Measurements from ENCODE around the gene ORMDL1.

ORMDL1 gene, protein sequence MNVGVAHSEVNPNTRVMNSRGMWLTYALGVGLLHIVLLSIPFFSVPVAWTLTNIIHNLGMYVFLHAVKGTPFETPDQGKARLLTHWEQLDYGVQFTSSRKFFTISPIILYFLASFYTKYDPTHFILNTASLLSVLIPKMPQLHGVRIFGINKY

DNA sequence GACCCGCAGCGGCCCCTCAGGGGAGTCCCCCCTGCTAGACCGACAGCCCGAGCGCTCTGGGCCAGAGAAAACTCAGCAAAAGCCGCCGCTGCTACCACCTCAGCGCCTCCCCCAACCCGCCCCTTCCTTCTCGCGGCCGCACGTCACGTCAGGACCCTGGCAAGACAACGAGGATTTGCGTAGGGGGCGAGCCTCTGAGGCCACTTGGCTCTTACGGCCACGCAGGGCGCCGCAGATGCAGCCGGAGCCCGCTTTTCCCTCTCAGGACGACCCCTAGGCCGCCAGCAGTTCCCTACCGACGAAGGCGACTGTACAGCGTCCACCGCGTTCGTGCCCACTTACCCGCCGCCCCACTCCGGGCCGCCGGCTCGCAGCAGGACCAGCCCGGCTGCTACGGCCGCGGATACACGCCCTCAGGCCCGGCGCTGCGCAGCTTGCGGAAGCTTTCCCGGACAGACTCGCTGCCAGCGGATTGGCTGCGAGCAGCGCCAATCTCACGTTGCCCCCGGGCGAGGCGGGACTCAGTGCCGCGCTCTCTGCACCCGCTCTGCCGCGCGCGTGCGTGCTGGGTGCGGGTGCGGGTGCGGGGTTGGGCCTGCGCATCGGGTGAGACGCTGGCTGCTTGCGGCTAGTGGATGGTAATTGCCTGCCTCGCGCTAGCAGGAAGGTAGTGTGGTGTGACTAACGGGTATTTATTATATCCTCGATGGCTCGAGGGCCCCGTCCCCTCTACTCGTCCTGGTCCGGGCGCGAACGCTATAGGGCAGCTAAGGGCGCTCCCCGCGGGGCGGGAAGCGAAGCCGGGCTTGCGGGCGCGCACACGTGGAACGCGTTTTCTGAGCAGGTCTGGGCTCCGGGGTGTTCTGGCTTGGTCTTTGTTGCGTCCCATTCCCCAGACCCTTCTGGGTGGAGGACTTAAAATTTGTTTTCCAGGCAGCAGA lies at the start of gene ORMDL1, which contains the start of gene PMS1:
Gene ORMDL1, minus strand, starts transcription at position 413 of the 941 bp plus-strand sequence. CDS start 1,744 bp downstream, outside the sequence.
Gene PMS1, plus strand, starts transcription at position 524 of the 941 bp plus-strand sequence. CDS start 7,360 bp downstream, outside the sequence.
- DNase-seq: peak; percentile 90

DNA sequence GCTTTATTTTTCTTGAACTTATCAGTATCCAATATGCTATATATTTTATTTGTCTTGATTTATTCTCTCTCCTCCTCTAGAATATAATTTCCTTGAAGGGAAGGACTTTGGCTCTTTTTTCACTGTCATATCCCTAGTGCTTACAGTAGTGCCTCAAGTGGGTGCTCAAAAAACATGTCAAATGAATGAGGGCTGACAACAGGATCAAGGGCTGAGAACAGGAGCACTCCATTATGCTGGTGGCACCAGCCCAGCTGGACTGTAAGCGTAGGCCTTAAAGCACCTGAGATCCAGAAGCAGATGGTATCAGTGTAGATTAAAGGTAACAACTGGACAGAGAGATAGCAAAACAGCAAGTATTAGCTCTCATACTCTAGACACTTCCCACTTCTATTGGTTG lies 46.4 kb upstream of the ORMDL1 start:
- no peak for DNase-seq

DNA sequence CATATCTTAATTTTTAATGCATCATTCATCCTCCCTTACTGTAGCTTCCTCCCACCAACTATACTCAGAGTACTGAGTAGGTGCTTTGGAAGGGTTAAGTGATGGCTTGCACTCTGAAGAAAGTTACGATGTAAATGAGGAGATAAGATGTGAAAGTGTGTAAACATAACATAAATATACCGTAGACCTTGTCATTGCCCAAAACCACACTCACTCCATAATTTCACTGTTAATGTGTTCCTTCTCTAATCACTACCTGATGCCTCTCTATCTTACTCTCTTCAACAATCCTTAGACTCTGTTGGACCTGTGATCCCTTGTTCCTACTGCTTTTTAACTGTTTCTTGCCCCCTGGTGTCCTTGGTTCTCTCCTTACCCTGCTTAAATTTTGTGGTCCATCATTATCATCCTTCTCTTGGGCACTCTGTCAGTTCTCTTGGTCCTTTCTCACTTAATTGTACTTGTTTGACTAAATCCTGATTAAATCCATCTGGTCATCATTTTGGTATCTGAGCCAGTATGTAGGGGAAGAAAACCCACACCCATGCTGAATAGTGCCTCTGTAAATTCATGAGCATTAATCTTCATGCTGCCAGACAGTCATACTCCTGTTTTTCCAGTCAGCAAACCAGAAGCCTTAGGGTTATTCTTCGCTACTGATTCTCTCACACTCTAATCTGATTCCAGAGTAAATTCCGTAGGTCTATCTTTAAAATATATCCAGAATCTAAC lies 45.1 kb upstream of the ORMDL1 start:
- no peak for DNase-seq

DNA sequence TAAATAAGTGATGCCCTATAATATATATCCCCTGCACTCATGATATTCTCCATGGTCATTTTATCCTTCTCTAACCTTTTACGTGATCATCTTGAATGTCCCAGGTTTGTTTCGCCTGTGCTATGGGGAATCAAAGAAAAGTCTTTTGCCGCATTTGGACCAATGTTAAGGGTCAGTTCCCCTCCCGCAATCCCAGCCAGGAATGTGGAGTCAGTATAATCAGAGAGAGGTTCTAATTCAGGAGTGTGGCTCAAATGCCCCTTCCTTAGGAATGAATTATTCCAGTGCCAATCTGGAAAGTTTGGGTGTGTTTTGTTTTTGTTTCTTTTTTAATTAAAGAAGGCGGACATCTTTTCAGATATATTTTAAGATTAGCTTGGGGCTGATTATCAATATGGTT lies 41.9 kb upstream of the ORMDL1 start:
- DNase-seq: no peak

DNA sequence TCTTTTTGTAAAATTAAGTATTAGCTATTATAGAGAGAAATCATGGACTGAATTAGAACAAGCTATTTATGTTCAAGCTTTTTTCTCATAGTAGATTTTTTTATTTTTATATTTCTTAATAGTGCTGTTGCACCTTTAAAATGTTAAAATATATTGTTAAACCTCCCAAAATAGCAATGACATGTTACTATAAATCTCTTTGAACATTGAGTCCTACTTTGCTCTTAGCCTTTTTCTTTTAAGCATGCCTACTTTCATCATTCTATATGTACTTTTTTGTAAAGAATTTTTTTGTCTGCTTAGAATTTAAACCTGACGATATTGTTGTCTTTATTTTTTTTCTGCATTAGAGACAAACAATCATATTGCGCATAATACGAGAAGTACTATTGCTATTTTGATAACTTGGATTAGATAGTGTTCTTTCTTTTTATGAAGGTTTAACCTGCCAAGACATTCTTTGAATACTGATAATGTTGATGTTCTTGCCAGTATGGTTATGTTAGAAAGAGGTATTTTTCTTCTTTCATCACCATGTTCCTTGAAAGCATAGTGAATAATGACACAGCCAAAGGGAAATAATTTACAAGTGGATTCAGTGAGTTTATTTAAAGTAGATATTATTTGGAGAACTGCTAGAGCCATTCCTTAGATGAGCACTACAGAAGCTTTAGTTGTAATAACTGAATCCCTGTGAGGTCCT lies 40.7 kb upstream of the ORMDL1 start:
- no peak for DNase-seq

DNA sequence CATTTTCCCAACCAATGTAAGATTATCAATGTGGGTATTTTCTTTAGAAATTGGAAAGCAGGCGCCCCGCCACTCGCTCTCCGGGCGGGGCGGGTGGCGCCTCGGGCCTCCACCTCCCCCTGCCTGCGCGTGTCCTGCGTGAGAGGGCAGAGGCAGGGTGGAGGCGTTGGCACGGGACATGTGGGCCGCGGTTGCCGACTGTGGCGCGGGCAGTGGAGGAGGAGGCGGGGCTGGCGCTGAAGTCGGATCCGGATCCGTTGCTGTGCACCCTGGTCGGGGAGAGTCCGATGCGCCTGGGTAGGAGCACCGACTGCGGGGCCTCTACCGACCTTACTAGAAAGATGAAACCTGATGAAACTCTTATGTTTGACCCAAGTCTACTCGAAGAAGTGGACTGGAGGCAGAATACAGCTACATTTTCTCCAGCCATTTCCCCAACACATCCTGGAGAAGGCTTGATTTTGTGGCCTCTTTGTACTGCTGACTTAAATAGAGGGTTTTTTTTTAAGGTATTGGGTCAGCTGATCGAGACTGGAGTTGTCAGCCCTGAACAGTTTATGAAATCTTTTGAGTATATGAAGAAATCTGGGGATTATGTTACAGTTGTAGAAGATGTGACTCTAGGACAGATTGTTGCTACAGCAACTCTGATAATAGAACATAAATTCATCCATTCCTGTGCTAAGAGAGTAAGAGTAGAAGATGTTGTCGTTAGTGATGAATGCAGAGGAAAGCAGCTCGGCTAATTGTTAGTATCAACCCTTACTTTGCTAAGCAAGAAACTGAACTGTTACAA lies 38.0 kb upstream of the ORMDL1 start:
- no peak for DNase-seq

DNA sequence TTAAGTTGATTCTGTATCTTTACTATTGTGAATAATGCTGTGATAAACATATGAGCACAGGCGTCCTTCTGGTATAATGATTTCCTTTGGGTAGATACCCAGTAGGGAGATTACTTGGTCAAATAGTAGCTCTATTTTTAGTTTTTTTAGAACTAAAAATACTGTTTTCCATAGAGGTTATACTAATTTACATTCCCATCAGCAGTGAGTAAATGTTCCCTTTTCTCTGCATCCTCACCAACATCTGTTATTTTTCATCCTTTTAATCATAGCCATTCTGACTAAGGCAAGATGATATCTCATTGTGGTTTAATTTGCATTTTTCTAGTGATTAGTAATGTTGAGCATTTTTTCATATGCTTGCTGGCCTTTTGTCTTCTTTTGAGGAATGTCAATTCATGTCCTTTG lies 35.2 kb upstream of the ORMDL1 start:
- DNase-seq: no peak

DNA sequence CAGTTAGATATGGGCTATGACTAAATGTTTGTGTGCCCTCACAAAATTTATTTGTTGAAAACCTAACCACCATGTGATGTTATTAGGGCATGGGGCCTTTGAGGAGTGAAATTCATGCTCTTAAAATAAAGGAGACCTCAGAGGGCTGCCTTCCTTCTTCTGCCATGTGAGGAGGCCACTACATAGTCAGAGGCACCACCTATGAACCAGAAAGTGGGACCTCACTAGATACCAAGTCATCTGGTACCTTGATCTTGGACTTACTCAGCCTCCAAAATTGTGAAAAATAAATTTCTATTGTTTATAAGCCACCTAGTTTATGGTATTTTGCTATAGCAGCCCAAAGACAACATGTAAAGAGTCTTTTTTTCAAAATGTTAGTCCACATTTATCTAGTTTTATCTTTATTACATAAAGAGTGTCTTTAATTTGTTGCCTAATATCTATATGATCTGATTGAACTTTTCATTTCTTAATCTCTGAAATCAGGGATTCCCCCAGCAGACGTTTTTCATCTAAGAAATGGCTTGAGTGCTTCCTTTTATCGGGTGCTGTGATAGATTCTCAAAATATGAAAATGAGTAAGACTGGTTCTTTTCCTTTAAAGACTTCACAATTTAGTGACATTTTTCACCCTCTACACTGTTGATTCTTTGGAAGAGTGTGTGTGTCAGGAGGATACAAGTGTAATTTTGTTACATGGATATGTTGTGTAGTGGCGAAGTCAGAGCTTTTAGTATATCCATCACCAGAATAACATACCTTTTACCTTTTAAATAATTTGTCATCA lies 34.3 kb upstream of the ORMDL1 start:
- no peak for DNase-seq

DNA sequence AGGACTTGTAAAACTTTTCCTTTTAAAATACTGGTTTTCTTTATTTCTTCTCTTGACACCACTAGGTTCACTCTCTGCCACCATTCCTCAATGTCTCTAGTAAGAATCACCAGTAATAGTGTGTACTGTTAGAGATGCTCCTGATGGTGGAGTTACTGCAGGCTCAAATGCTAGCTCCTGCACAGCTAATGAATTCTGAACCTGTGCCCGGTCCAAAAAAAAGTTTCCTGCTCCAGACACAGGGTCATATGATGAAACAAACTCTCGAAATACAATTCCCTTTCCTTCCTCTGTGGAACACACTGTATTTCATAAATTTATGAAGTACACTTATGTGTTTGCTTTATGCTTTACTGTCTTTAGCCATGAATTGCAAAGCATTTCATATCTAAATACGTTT lies 19.3 kb upstream of the ORMDL1 start:
- no peak for DNase-seq

DNA sequence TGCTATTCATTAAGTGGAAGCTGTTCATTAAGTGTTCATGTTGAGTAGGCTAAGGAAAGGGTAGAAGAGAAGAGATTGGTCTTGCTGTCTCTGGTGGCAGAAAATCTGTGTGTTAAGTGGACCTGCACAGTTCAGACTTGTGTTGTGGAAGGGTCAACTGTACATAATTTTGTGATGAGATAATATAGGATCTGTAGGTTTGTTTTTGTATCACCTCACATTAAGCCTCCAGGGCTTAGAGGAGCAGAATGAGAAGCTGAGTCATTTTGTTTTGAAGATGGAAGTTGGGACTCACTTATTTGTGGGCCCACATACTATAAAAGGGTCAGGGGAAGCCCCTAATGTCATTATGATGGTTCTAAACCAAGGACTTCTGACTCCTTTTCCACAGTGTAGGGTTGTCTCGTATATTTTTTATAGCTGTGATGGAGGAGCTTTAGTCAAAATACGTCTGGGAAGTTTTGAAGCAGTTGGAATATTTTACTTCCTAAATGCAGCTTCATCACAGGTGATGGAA lies 18.3 kb upstream of the ORMDL1 start:
- no peak for DNase-seq

DNA sequence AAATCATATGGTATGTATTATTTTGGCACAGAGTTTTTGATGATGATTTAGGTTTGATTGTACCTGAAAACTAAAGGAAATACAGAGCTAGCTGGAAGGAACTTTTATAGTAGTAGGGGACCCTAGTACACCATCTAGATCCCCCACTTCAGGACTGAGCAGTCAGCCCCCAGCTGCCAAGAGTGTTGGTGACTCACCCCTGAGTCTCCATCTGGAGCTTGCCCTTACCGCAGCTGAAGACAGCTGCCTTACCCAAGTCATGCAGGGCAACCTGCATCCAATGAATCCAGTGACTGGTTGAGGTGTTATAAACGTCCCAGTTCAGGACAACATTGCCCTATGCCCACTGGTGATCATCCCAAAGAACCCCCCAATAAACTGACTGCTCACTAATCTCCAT lies 15.4 kb upstream of the ORMDL1 start:
- no peak for DNase-seq

DNA sequence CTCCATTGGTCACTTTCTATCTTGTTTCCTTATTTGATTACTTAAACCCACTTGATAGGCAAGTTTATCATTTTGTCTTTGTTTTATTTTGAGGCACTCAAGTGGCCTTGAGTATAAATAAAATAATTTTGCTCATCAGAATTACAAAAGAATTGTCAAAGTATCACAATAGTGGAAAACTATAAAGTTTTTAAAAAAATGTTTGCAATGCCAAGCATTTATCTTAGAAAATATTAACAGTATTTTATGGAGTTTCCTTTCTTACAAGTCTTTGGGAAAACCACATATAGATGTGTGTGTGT lies 14.8 kb upstream of the ORMDL1 start:
- DNase-seq: no peak

DNA sequence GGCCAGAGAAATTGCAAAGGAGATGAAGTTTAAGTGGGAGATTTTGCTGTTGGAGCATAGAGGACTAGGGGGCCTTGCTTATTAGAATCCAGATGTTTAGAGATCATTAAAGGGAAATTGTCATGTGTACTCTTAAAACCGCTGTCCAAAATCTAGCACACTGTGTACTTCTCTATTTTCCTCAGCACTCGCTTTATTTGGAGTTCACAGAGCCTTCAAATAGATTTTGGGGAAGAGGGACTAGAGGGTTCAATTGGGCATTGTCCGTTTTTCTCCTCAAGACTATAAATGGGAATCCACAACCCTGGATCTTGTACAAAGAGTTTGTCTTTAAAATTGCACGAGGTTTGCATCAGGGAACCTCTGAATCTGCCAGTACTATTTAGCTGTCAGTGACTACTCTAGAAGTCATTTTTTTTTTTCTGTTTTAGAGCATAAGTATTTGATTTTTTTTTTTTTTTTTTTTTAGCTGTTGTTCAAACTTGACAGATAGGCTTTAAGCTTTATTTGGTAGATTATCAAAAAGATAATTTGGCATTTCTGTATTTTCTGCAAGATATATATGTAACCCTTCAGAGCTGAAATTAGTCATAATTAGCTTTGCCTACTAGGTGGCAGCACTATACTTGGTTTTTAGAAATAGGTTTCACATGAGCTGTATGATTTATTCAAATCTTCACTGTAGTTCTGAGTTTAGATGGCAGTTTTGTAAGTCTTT lies 14.3 kb upstream of the ORMDL1 start:
- DNase-seq: peak; percentile 27

DNA sequence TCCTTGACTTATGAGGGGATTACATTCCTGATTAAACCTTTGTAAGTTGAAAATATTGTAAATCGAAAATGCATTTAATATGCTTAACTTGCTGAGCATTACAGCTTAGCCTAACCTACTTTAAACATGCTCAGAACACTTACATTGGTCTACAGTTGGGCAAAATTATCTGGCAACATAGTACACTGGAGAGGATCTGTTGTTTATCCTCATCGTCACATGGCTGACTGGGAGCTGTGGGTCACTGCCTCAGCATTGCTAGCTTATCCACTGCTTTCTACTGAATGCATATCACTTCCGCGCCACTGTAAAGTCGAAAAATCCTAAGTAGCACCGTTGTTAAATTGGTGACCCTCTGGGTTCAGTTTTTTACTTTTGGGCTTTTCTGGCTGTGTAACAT lies 13.8 kb upstream of the ORMDL1 start:
- DNase-seq: no peak

DNA sequence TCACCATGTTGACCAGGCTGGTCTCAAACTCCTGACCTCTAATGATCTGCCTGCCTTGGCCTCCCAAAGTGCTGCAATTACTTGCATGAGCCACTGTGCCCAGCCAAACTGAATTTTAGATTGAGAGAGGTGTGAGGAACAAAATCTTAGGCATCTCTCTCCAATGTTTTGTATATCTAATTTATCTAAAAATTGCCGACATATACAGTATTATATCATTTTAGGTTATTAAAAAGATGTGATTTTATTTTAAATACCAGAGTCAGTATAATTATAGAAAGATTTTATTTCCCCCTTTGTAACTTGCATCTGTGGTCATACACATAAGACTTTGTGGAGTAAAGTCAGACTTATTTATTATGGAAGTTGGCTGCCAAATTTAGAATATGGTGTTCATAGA lies 10.2 kb upstream of the ORMDL1 start:
- no peak for DNase-seq

DNA sequence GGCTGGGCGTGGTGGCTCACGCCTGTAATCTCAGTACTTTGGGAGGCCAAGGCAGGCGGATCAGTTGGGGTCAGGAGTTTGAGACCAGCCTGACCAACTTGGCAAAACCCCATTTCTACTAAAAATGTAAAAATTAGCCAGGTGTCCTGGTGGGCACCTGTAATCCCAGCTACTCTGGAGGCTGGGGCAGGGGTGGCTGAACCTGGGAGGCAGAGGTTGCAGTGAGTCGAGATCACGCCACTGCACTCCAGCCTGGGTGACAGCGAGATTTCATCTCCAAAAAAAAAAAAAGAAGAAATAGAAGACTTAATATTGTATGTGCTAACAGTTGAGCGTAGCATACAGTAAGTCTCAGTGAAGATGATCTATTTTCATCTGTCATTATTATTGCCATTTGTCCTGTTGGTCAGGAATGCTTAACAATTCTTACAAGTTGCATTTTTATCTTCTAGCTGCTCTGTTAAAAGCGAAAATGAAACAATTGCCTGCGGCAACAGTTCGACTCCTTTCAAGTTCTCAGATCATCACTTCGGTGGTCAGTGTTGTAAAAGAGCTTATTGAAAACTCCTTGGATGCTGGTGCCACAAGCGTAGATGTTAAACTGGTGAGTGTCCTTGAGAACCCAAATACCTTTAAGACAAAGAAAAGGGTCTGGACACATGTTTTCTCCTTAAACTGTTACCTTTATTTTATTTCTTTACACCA lies 7.4 kb upstream of the ORMDL1 start:
- DNase-seq: no peak

DNA sequence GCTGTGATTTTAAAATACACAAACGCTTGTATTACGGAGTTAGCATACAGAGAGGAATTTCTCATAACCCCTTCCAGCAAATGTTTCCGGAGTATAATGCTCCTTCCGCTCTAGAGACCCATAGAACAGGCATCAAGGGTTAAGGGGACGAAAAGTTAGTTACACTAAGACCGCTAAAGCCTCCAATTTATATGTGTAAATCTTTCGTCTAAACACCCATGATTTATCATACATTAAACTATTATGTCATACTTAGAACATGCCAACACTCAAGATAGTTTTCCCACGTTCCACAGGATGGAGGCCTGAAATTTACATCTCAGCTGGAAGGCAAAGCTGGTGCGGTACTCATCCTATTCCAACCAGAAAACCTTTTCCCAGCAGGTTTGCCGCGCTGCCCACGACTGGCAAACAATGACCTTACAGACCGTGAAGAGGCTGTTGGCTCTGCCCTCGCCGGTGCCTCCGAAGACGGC lies 650 bp downstream of the ORMDL1 start:
- peak; percentile 45 for DNase-seq

DNA sequence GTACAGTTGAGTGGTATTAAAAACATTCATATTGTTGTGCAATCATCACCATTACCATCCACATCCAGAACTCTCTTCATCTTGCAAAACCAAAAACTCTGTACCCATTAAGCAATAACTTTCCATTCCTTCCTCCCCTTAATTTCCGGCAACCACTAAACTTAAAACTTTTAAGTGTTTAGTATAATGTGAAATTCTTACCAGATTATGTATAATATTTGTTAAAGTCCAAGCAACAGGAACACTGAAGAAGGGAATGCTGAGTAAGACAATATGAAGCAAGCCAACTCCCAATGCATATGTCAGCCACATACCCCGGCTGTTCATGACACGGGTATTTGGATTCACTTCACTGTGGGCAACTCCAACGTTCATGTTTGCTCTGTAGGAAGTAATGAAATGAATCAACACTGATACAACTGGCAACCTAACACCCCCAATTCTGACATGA lies 1.9 kb downstream of the ORMDL1 start:
- DNase-seq: no peak

DNA sequence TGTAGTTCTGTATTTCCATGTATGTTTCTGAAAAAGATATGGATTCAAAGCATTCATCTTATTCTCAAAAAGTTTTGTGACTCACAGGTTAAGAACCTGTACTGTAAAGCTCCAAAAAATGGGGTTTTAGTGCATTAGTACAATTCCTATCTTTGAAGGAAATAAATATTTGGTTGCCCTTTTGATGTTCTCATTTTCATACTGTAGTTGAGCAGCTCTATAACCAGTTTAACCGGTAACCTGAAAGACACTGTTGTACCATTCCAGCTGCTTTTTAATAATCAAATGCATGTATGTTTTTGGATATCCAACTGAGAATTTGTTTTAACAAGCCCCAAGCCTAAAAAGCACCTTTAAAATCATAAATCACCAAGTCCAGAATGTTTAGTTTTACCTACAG lies 11.9 kb downstream of the ORMDL1 start:
- no peak for DNase-seq

All from NCI-H748 treated with DMSO at 0.1 percent for 48 hours (cell line).